Keratinocyte (primary cell): ENCODE measurements around the gene FOXK1. TPM values are rescaled to one million over a fixed set of nuclear protein-coding genes. Genes with fewer than 3 reads are reported as not detected.
A peak's percentile ranks its signal among the peaks of the same experiment; 100 is the strongest.

Experiments
- DNase-seq: peaks from one replicate; pipeline ENCODE4 v3.0.0-alpha.2; 2011; ENCODE audit warnings: low read depth, missing footprints, low spot score
- FAIRE-seq: peaks from 2 replicates; lab custom pipeline; 2011; peaks lifted over from hg19 to GRCh38; lab: Jason Lieb, UNC
- H2AFZ ChIP-seq: 2 replicates; pipeline ENCODE4 v1.6.0; 2012; ENCODE audit warnings: low read length, control low read depth, inconsistent platforms; ENCODE audit not compliant: control insufficient read depth
- H3K27ac ChIP-seq: 2 replicates; pipeline ENCODE4 v1.5.1; 2011; ENCODE audit warnings: low read length; ENCODE audit not compliant: control insufficient read depth, insufficient read depth
- H3K27me3 ChIP-seq: 3 replicates; pipeline ENCODE4 v1.6.0; 2011; ENCODE audit warnings: low read length; ENCODE audit not compliant: control insufficient read depth, insufficient read depth; ENCODE audit errors: extremely low read depth
- H3K36me3 ChIP-seq, 2 experiments: 2 replicates in 1 of 2; 3 replicates in 1 of 2; pipeline ENCODE4 v1.5.1; 2011; ENCODE audit warnings: low read length in 2 of 2, mild to moderate bottlenecking in 1 of 2; ENCODE audit not compliant: control insufficient read depth in 2 of 2, insufficient read depth in 2 of 2; ENCODE audit errors: extremely low read depth in 1 of 2
- H3K4me1 ChIP-seq: 3 replicates; pipeline ENCODE4 v1.5.1; 2011; ENCODE audit warnings: low read length; ENCODE audit not compliant: control insufficient read depth, insufficient read depth; ENCODE audit errors: extremely low read depth
- H3K4me2 ChIP-seq: 3 replicates; pipeline ENCODE4 v1.6.0; 2011; ENCODE audit warnings: low read depth, low read length; ENCODE audit not compliant: control insufficient read depth, insufficient read depth; ENCODE audit errors: extremely low read depth
- H3K4me3 ChIP-seq, 3 experiments: fragments of 200-600 bp in 1 of 3; sonication (generic) in 1 of 3; 2 replicates in 2 of 3; 3 replicates in 1 of 3; pipeline ENCODE4 v1.5.1; 2011 to 2016; ENCODE audit warnings: low read length in 3 of 3, mild to moderate bottlenecking in 3 of 3, control low read depth in 2 of 3, inconsistent platforms in 1 of 3, low read depth in 1 of 3, mixed read lengths in 1 of 3, mixed run types in 1 of 3, moderate library complexity in 1 of 3; ENCODE audit not compliant: control insufficient read depth in 2 of 3, insufficient read depth in 2 of 3; ENCODE audit errors: extremely low read depth in 1 of 3
- H3K79me2 ChIP-seq: 2 replicates; pipeline ENCODE4 v1.6.0; 2012; ENCODE audit warnings: low read length; ENCODE audit not compliant: control insufficient read depth, insufficient read depth
- H3K9ac ChIP-seq: 3 replicates; pipeline ENCODE4 v1.6.0; 2011; ENCODE audit warnings: low read length; ENCODE audit not compliant: control insufficient read depth, insufficient read depth; ENCODE audit errors: extremely low read depth
- H3K9me1 ChIP-seq: 3 replicates; pipeline ENCODE4 v1.6.0; 2011; ENCODE audit warnings: low read length; ENCODE audit not compliant: control insufficient read depth, insufficient read depth; ENCODE audit errors: extremely low read depth
- H3K9me3 ChIP-seq: 2 replicates; pipeline ENCODE4 v1.5.1; 2012; ENCODE audit warnings: low read depth, low read length; ENCODE audit not compliant: control insufficient read depth
- H4K20me1 ChIP-seq: 3 replicates; pipeline ENCODE4 v1.6.0; 2011; ENCODE audit warnings: low read length; ENCODE audit not compliant: control insufficient read depth, insufficient read depth; ENCODE audit errors: extremely low read depth
- CTCF ChIP-seq, 3 experiments: IDR thresholded peaks in 1 of 3; conservative IDR thresholded peaks in 1 of 3; optimal IDR thresholded peaks in 1 of 3; 2 replicates in 2 of 3; 3 replicates in 1 of 3; pipeline versions ENCODE3 to v1.5.1; 2011; ENCODE audit warnings: low read length in 3 of 3, mild to moderate bottlenecking in 3 of 3, moderate library complexity in 2 of 3, control low read depth in 1 of 3, inconsistent platforms in 1 of 3; ENCODE audit not compliant: insufficient read depth in 2 of 3; ENCODE audit errors: extremely low read depth in 1 of 3
- EZH2 ChIP-seq: IDR thresholded peaks from one replicate; pipeline ENCODE4 v1.6.1; 2012; ENCODE audit warnings: inconsistent platforms, mild to moderate bottlenecking, low read length, moderate library complexity
- dilution Hi-C: fragments of 300-500 bp; cut with MboI; formaldehyde crosslinking; loops from one replicate; pipeline ENCODE4 v1.7.0; 2020; ENCODE audit warnings: low sequenced_read_pairs; ENCODE audit not compliant: extremely low pct_ligation_motif_present
- polyA plus RNA-seq, 5 experiments: library from polyadenylated mRNA; depleted of rRNA in 3 of 5; stranded (reverse) in 3 of 5; stranded (forward) in 1 of 5; unstranded in 1 of 5; fragments of >200 nt; gene quantifications; 1 replicate in 1 of 5; 2 replicates in 3 of 5; 3 replicates in 1 of 5; pipeline versions ENCODE4 v1.2.1 to v1.2.3, GENCODE V29; 2011 to 2012; ENCODE audit warnings: missing spikeins in 2 of 5, low read depth in 1 of 5, low replicate concordance in 1 of 5

Gene FOXK1
- polyA plus RNA-seq, 1 donor (not counting 4 experiments of a cell fraction or from before 2014, with no cell fraction given) = 4.4 TPM

- FAIRE-seq = no peak
Observed at GRCh38 chr7:4641091-4641666, 40.9 kb upstream of the FOXK1 start.

GRCh38 chr7:4641667-4642467 lies 40.2 kb upstream of the FOXK1 start:
- H3K4me2 ChIP-seq = peak overlapping the region; percentile 91
- peak overlapping the region; percentile 82 for H3K27ac ChIP-seq
- H4K20me1 ChIP-seq = no peaks in the 10 kb centered on the region
- FAIRE-seq (no peak), DNase-seq (peak; percentile 76)
- H3K9me3 ChIP-seq = peaks cover 1% of the 10 kb centered on the region
- peak overlapping the region; percentile 79 to 90 (median 88) for H3K4me3 ChIP-seq
- dilution Hi-C loops = no loop called here
- no peaks in the 10 kb centered on the region for H3K9me1 ChIP-seq
- no peaks in the 10 kb centered on the region for H3K27me3 ChIP-seq
- H3K36me3 ChIP-seq = no peaks in the 10 kb centered on the region
- H2AFZ ChIP-seq = peak overlapping the region; percentile 90
- TF ChIP-seq CTCF (optimal IDR thresholded peaks at IDR 0.05 in 1 of 3, IDR thresholded peaks at IDR 0.05 in 1 of 3, conservative IDR thresholded peaks at IDR 0.05 in 1 of 3; ENCODE audit: extremely low read depth in 1 of 3, insufficient read depth in 2 of 3, low read length in 3 of 3) = peak; percentile 22 to 90 (median 51)
- TF ChIP-seq EZH2 = no peak
- peak overlapping the region; percentile 95 for H3K9ac ChIP-seq
- no peaks in the 10 kb centered on the region for H3K79me2 ChIP-seq
- peaks cover 5% of the 10 kb centered on the region for H3K4me1 ChIP-seq

More at GRCh38 chr7:4641091-4641666, 40.9 kb upstream of the FOXK1 start:
- Histone ChIP-seq H3K27ac (no peak overlapping the region), H3K4me2 (peak overlapping the region; percentile 82), H4K20me1 (no peaks in the 10 kb centered on the region), H3K9ac (peak overlapping the region; percentile 58), H3K4me1 (peaks cover 5% of the 10 kb centered on the region), H3K4me3 (peak overlapping the region; percentile 69 to 79 (median 71)), H2AFZ (peak overlapping the region; percentile 90), H3K36me3 (no peaks in the 10 kb centered on the region), H3K27me3 (no peaks in the 10 kb centered on the region), H3K79me2 (no peaks in the 10 kb centered on the region), H3K9me3 (no peaks in the 10 kb centered on the region), H3K9me1 (no peaks in the 10 kb centered on the region)
- DNase-seq = no peak
- no peak for TF ChIP-seq CTCF (optimal IDR thresholded peaks at IDR 0.05 in 1 of 3, IDR thresholded peaks at IDR 0.05 in 1 of 3, conservative IDR thresholded peaks at IDR 0.05 in 1 of 3; ENCODE audit: extremely low read depth in 1 of 3, insufficient read depth in 2 of 3, low read length in 3 of 3)
- no peak for TF ChIP-seq EZH2
- dilution Hi-C loops = no loop called here
